GM19397 (cell line): ENCODE data around the gene LRRC71.

Source experiments
- ATAC-seq: cut with Tn5 transposase; IDR thresholded peaks from one replicate; pipeline ENCODE4 v1.9.1; 2021; ENCODE audit warnings: mild to moderate bottlenecking, moderate library complexity; ENCODE audit not compliant: unreplicated experiment

LRRC71 gene

DNA sequence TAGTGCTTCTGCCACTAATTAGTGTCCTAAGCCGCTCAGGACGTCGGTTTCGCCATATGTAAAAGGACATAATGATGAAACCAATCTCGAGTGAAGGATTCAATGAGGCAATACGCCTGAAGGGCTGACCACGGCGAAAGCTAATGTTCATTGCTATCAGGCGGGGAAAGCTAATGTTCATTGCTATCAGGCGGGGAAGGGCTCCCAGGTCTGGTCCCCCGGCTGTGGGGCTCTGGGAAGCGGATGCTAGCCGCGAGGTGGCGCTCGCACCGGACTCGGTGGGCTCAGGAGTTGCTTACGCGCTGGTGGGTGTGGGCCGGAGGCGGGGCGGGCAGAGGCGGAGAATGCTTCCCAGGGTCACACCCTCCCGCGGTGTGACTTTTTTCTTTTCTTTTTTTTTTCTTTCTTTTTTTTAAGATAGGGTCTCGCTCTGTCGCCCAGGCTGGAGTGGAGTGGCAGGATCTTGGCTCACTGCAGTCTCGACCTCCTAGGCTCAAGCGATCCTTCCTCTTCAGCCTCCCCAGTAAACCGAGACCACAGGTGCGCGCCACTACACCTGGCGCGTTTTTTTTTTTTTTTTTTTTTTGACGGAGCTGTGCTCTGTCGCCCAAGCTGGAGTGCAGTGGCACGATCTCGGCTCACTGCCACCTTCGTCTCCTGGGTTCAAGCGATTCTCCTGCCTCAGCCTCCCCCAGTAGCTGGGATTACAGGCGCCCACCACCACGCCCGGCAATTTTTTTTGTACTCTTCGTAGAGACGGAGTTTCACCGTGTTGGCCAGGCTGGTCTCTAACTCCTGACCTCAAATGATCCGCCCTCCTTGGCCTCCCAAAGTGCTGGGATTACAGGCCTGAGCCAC, 28.0 kb upstream of the LRRC71 start:
- peak; percentile 58 for ATAC-seq

- ATAC-seq: no peak
Observed at GRCh38 chr1:156893048-156893953, 27.1 kb upstream of the LRRC71 start, which contains the start of gene PEAR1. Gene PEAR1 (plus strand): TSS chr1:156893718. CDS start chr1:156903927, 10,209 bp downstream.

- ATAC-seq: no peak
Observed at GRCh38 chr1:156894001-156894400, 26.4 kb upstream of the LRRC71 start.

GRCh38 chr1:156894711-156895454, 25.5 kb upstream of the LRRC71 start:
- ATAC-seq: no peak

DNA sequence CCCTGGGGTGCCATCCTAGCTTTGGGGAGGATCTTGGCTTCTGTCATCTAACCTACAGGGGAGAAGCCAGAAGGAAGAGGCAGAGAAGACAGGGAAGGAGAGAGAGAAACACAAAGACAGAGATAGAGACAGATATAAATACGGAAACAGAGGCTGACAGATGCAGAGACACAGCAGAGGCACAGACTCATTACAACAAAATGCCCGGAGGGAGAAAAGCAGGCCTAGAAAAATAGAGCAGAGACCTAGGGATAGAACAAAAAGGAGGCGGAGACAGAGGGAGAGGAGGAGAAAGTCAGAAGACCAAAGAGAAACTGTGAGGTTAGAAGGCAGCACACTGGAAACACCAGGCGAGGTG, 25.0 kb upstream of the LRRC71 start:
- no peak for ATAC-seq

DNA sequence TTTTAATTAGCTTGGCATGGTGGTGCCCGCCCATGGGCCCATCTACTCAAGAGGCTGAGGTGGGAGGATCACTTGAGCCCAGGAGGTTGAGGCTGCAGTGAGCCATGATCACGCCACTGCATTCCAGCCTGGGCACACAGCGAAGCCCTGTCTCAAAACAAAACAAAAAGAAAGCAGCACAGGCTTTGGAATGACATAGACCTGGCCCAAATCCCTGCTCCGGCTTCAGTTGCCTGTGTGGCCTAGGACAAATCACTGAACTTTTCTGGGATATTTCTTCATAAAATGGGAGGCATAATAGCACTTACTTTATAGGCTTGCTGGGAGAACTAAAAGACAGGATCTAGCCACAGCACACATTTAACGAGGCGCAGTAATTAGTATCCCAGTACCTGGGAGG, 24.5 kb upstream of the LRRC71 start:
- no peak for ATAC-seq

DNA sequence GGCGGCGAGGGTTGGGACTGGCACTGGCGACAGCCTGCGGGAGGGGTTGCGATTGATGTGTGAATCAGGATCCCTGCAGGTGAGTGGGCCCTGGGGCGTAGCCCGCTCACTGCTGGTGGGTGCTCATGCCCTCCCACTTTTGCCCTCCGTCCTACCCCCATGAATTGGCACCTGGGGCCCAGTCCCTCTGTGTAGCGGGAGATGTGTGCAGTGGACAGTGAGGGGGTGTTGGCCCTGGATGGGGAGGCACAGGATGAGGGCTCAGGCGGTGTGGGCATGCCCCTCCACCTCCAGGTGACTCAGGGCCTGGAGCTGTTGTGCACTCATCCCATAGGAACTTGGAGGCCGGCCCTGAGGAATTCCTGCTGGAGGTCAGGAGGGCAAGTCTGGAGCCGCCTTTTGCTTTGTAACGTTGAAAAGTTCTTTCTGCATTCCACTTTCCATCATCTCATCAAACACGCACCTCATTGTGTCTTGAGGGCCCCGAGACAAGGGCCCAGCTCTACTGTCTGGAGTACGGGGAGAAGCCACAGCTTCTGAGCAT, 23.9 kb upstream of the LRRC71 start:
- no peak for ATAC-seq

GRCh38 chr1:156897078-156897825, 23.2 kb upstream of the LRRC71 start:
- no peak for ATAC-seq

- ATAC-seq: no peak
Observed at GRCh38 chr1:156898161-156898566, 22.3 kb upstream of the LRRC71 start.

DNA sequence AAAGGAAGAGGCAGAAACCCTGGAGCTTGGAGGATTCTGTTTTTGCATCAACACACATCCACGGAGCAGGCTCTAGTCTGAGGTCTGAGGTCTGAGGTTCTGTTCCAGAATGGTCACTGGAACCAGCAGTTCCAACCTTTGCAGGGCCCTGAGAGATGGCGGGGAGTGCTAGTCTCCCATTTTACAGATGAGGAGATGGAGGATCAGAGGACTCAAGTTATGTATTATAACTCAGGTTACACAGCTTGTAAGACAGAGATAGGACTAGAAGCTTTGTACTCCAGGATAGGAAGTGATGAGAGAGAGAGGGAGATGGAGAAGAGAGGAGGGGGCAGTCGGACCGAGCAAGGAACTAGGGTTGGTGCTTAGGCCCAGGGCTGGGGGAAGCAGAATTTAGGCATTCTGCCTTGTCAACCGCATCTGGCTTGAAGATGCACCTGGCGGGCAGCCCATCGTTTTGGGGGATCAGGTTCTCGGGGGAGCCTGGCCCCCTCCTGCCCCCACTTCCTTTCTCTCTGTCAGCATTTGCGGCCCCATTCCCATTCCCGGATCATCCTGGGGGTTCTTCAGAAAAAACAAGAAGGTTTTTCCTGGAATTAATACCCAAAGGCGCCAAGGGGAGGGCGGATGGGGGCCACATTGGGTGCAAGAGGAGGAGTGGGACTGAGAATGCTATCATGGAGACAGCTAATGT, 21.3 kb upstream of the LRRC71 start:
- no peak for ATAC-seq

GRCh38 chr1:156899956-156900718, 20.3 kb upstream of the LRRC71 start:
- ATAC-seq: no peak

GRCh38 chr1:156900896-156901589, 19.4 kb upstream of the LRRC71 start:
- ATAC-seq: no peak

GRCh38 chr1:156901590-156901900, 18.9 kb upstream of the LRRC71 start:
- no peak for ATAC-seq

DNA sequence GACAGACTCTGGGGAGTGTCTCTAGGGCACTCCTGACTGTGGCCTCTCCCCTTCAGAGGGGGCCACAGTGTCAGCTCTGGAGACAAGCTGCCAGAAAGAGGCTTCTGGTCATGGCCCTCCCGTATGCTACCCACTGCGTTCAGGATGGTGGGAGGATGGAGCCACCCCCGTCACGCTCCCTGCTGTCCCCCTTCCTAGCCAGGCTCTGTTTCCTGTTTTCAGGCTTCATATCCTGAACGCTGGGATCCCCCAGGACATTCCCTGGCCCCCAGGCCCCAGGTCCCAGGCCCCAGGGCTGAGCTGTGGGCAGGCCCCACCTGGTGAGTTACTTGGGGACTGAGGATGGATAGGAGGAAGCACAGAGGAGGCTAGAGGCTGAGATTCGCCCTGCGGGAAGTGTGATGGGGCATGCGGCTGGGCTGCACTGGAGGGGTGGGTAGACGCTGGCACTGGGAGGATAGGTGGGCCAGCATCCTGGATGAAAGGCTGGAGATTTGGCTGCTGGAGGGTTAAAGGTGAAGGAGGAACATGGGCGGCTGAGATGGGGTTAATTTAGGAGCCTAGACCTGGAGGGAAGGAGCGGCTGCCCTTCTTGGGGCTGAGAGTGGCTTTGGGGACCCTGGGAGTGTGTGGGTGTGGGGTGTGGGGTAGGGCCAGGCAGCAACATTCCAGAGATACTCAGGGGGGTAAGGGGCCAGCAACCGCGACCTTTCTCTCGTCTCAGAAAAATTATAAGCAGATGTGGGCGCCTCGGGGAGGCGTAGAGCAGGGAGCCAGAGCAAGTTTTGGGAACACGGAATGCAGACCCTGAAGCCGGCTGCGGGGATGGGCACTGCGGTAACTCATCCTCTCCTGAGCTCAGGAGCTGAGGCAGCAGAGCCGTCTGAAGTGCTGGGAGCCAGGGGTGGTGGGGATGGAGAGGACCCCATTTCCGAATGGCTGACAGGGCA, 18.2 kb upstream of the LRRC71 start:
- ATAC-seq: no peak

DNA sequence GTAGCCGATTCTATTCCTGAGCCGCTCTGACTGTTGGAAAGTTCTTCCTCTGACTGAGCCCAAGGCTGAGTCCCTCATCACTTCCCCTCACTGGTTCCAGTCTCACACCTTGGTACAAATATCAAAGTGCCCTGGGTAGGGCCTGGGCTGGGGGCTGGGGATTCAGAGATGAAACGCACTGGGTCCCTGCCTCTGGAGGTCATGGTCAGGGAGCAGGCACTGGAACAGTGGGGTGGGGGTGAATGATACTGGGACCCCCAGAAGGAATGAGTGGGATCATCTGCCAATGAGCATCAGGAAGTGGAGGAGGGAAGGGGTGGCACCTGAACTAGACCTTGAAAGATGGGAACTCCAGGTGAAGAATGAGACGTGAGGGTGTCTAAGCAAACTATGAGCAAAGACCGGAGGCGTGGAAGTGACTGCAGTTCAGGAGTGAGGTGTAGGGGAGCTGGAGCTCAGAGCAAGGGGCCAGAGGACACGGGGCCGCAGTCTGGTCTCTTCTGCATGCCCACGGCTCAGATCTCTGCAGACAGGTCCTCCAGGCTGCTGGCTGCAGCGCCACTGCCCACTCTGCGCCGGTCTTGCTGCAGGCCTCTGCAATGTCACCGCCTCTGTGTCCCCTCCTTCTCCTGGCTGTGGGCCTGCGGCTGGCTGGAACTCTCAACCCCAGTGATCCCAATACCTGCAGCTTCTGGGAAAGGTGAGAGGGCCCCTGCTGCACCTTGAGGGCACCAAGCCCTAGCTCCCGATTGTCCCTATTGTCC, 16.9 kb upstream of the LRRC71 start:
- no peak for ATAC-seq

- no peak for ATAC-seq
Observed at GRCh38 chr1:156904187-156904959, 16.1 kb upstream of the LRRC71 start.
